ENCODE measurements around the gene XRN2. TPM values are rescaled to one million over a fixed set of nuclear protein-coding genes. Genes with fewer than 3 reads are reported as not detected.

XRN2 gene
- total RNA-seq, 1 experiment from 2014 or later = 76.8 TPM

DNA sequence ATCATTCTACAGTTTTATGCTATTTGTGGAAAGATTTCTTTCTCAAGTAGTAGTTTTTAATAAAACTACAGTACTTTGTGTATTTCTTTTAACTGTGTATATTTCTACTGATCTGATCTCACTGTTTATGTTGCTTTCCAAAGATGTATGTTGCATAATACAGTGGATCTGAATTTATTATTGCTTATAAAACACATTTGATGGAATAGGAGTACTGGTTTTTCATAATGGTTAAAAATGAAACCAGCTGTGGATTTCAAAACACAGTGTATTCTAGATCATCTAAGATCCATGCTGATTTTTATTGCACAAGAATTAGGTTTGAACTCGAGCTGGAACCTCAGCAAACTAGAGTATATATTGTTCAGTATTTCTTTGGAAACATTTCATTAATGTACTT, 86.2 kb downstream of the XRN2 start:
- ATAC-seq (no peak), DNase-seq (no peak)
- Histone ChIP-seq H3K9ac (ENCODE audit: low read length) (no peak overlapping the region), H2AFZ (ENCODE audit: low read length) (no peak overlapping the region), H3K4me1 (ENCODE audit: insufficient read depth, low read length) (no peaks in the 10 kb centered on the region), H3K9me2 (replicated peaks; ENCODE audit: low read length) (no peaks in the 10 kb centered on the region), H3K27ac (ENCODE audit: low read length) (no peak overlapping the region), H3K4me3 (ENCODE audit: low read length) (no peak overlapping the region), H3K36me3 (ENCODE audit: low read depth, low read length) (peaks cover 30% of the 10 kb centered on the region; the same call in 1 of the 2 replicates), H3K9me3 (ENCODE audit: low read length) (no peaks in the 10 kb centered on the region), H3K79me2 (ENCODE audit: low read length) (no peaks in the 10 kb centered on the region), H3F3A (ENCODE audit: low read length, unreplicated experiment) (no peaks in the 10 kb centered on the region), H3K27me3 (ENCODE audit: low read length) (no peaks in the 10 kb centered on the region), H3K4me2 (ENCODE audit: low read length) (no peak overlapping the region), H4K20me1 (ENCODE audit: low read length) (peaks cover 5% of the 10 kb centered on the region; the same call in 1 of the 2 replicates)
- intact Hi-C loops (cut with micrococcal nuclease) = no loop called here
- TF ChIP-seq EZH2phosphoT487 (IDR thresholded peaks at IDR 0.05; ENCODE audit: borderline replicate concordance, low read length) = no peak
- TF ChIP-seq, protein P1, sequence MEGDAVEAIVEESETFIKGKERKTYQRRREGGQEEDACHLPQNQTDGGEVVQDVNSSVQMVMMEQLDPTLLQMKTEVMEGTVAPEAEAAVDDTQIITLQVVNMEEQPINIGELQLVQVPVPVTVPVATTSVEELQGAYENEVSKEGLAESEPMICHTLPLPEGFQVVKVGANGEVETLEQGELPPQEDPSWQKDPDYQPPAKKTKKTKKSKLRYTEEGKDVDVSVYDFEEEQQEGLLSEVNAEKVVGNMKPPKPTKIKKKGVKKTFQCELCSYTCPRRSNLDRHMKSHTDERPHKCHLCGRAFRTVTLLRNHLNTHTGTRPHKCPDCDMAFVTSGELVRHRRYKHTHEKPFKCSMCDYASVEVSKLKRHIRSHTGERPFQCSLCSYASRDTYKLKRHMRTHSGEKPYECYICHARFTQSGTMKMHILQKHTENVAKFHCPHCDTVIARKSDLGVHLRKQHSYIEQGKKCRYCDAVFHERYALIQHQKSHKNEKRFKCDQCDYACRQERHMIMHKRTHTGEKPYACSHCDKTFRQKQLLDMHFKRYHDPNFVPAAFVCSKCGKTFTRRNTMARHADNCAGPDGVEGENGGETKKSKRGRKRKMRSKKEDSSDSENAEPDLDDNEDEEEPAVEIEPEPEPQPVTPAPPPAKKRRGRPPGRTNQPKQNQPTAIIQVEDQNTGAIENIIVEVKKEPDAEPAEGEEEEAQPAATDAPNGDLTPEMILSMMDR (conservative IDR thresholded peaks at IDR 0.05; ENCODE audit: low read depth, low read length) = no peak
- TF ChIP-seq EZH2 (IDR thresholded peaks at IDR 0.05; ENCODE audit: low read length, unreplicated experiment) = no peak
- no TSS peak for BruUV-seq (replicated peaks)
- CTCF ChIA-PET = no interaction called here
- POLR2A ChIA-PET (ENCODE audit: unreplicated experiment) = no interaction called here

DNA sequence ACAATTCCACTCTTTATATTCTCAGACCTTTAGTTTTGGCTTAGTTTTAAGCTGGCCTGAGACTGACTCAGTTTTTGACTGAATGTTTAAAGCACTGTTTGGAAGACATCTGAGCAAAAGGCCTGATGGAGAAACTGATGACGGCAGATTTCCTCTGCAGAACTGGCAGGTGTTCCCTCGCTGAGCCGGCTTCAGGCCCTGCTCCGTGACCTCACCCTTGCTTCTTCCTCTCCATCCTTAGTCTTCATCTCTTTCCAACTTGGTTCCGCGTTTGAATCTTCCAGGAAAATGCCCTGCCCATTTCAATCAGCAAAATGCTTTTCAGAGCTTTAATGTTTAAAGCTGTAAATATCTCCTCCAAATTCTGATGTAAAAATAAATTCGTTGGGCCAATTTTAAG, 87.6 kb downstream of the XRN2 start:
- TF ChIP-seq EZH2phosphoT487 (IDR thresholded peaks at IDR 0.05; ENCODE audit: borderline replicate concordance, low read length) = no peak
- TF ChIP-seq EZH2 (IDR thresholded peaks at IDR 0.05; ENCODE audit: low read length, unreplicated experiment) = no peak
- H3K79me2 ChIP-seq (ENCODE audit: low read length) = no peaks in the 10 kb centered on the region
- intact Hi-C loops (cut with micrococcal nuclease) = no loop called here
- H3K4me2 ChIP-seq (ENCODE audit: low read length) = no peak overlapping the region
- H3K36me3 ChIP-seq (ENCODE audit: low read depth, low read length) = peaks cover 23% of the 10 kb centered on the region; the same call in 1 of the 2 replicates
- H3K9me3 ChIP-seq (ENCODE audit: low read length) = no peaks in the 10 kb centered on the region
- no peak overlapping the region for H3K27ac ChIP-seq (ENCODE audit: low read length)
- H3K4me1 ChIP-seq (ENCODE audit: insufficient read depth, low read length) = no peaks in the 10 kb centered on the region
- no peaks in the 10 kb centered on the region for H3K9me2 ChIP-seq (replicated peaks; ENCODE audit: low read length)
- no peak overlapping the region for H3K4me3 ChIP-seq (ENCODE audit: low read length)
- ATAC-seq (no peak), DNase-seq (no peak)
- H3F3A ChIP-seq (ENCODE audit: low read length, unreplicated experiment) = no peaks in the 10 kb centered on the region
- no peaks in the 10 kb centered on the region for H3K27me3 ChIP-seq (ENCODE audit: low read length)
- no peak overlapping the region for H2AFZ ChIP-seq (ENCODE audit: low read length)
- H3K9ac ChIP-seq (ENCODE audit: low read length) = no peak overlapping the region
- CTCF ChIA-PET = no interaction called here
- peaks cover 5% of the 10 kb centered on the region; the same call in 1 of the 2 replicates for H4K20me1 ChIP-seq (ENCODE audit: low read length)
- POLR2A ChIA-PET (ENCODE audit: unreplicated experiment) = interaction anchor here (0.7 kb wide), 1 partner anchor 88 kb away, joined by 5 read pairs; the partner anchor contains the start of gene XRN2
- no TSS peak for BruUV-seq (replicated peaks)

DNA sequence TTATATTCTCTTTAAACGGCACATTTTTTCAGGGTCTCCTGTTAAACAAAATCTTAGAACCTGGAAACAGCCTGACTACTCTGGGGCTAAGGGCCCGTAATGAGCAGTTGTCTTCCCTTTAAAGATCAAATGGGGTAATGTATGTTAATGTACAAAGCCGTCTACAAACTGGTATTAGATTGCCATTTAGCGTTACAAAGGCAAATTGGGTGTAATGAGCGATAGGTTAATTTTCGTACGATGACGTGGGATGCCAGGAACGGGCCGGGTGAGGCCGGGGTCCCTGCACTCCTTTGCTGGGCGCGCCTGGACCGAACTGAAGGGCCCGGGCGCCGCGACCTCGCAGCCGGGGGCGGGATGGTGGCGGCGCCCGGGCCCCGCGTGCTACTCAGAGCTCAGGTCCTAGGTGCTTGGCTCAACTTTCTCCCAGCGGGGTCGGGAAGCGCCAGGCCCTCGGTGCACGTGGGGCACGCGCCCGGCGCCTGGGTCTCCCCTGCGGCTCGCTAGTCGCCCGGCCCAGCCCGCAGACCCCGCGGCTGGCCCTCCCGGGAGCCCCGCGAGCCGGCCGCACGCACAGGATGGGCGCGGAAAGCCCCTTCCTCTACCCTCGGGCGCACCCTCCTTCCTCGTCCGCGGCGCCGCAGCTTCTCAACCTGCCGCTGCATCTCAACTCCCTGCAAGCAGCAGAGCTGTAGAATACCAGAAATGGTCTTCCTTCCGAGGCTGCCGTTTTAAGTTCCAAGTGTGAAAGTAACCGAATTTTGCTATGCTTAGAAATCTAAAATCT, 88.2 kb downstream of the XRN2 start:
- no TSS peak for BruUV-seq (replicated peaks)
- POLR2A ChIA-PET (ENCODE audit: unreplicated experiment) = interaction anchor here (0.7 kb wide), 1 partner anchor 88 kb away, joined by 5 read pairs; the partner anchor contains the start of gene XRN2
- no peaks in the 10 kb centered on the region for H3K9me3 ChIP-seq (ENCODE audit: low read length)
- peaks cover 5% of the 10 kb centered on the region; the same call in 1 of the 2 replicates for H4K20me1 ChIP-seq (ENCODE audit: low read length)
- no peak overlapping the region for H3K4me3 ChIP-seq (ENCODE audit: low read length)
- H3K36me3 ChIP-seq (ENCODE audit: low read depth, low read length) = peaks cover 17% of the 10 kb centered on the region; the same call in 1 of the 2 replicates
- no peak overlapping the region for H3K9ac ChIP-seq (ENCODE audit: low read length)
- intact Hi-C loops (cut with micrococcal nuclease) = no loop called here
- no peaks in the 10 kb centered on the region for H3K79me2 ChIP-seq (ENCODE audit: low read length)
- DNase-seq = no peak
- no peak overlapping the region for H2AFZ ChIP-seq (ENCODE audit: low read length)
- no peak overlapping the region for H3K27ac ChIP-seq (ENCODE audit: low read length)
- TF ChIP-seq EZH2 (IDR thresholded peaks at IDR 0.05; ENCODE audit: low read length, unreplicated experiment) (no peak), EZH2phosphoT487 (IDR thresholded peaks at IDR 0.05; ENCODE audit: borderline replicate concordance, low read length) (no peak)
- TF ChIP-seq, protein P1 (conservative IDR thresholded peaks at IDR 0.05; ENCODE audit: low read depth, low read length) = no peak
- no peaks in the 10 kb centered on the region for H3K4me1 ChIP-seq (ENCODE audit: insufficient read depth, low read length)
- ATAC-seq = no peak; the same call in 1 of the 2 replicates
- no peaks in the 10 kb centered on the region for H3F3A ChIP-seq (ENCODE audit: low read length, unreplicated experiment)
- CTCF ChIA-PET = no interaction called here
- H3K4me2 ChIP-seq (ENCODE audit: low read length) = no peak overlapping the region
- no peaks in the 10 kb centered on the region for H3K27me3 ChIP-seq (ENCODE audit: low read length)
- H3K9me2 ChIP-seq (replicated peaks; ENCODE audit: low read length) = no peaks in the 10 kb centered on the region

Data from PC-3 (cell line).